KBM-7 (cell line): ENCODE data around the gene DTNA.
A peak's percentile ranks its signal among the peaks of the same experiment; 100 is the strongest.

Experiments
- DNase-seq: peaks from one replicate; pipeline ENCODE4 v3.0.0-alpha.2; 2015
- in situ Hi-C: fragments of 300-500 bp; cut with MboI; formaldehyde crosslinking; loops from 2 replicates; pipeline ENCODE4 v1.14.3; 2020; ENCODE audit warnings: low sequenced_read_pairs, low pct_unique_long_range_greater_than_20kb, mixed read lengths

Gene DTNA

DNA sequence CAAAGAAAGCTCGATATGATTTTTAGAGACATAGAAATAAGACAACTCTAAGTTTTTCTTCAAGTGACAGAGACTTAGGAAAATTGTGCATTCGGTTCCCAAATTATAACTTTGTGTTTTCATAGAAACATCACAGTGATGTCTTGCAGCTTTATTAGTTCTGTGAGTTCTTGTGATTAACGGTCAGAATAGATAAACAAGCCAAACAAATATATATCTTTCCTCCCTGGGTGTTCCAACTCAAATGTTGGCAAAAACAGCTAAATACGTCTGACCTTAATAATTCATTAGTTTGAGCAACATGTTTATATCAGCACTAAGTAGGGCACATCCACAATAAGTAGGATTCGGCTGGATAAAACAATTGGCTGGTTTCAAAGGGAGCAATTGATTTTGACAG, 47.6 kb downstream of the DTNA start:
- in situ Hi-C loops, result no loop called here
- DNase-seq, result no peak

DNA sequence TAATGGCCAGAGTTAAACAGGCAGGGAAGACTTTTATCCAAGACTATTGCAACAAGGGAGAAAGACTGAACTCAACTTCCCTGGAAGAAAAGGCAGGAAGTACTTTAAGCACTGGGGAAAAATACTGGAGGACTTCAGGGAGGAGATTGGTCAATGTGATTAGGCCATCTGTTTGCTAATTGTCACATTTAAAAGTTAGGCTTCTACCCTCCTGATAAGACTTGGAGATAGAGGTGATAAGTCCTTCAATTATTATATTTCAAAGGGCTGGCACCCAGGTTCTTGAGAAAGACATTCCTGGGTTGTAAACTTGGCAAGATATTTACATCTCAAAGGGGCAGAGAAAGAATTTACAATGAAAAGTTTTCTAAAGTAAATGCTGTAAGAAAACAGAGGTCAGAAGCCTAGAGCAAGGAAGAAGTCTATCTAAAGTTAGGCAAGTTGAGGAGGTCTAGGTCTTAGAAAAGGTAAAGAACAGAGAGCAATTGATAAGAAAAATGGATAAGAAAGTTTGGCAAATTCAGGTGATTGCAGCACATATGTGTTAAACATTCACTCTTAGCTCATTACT, 48.4 kb downstream of the DTNA start:
- no peak for DNase-seq
- in situ Hi-C loops, result no loop called here

GRCh38 chr18:34760444-34760843, 50.3 kb downstream of the DTNA start:
- DNase-seq, result no peak
- in situ Hi-C loops, result no loop called here

- in situ Hi-C loops, result no loop called here
- no peak for DNase-seq
Measured at GRCh38 chr18:34764451-34764850, 54.4 kb downstream of the DTNA start.

GRCh38 chr18:34767601-34768027, 57.5 kb downstream of the DTNA start:
- no peak for DNase-seq
- in situ Hi-C loops, result no loop called here

- in situ Hi-C loops, result no loop called here
- no peak for DNase-seq
Measured at GRCh38 chr18:34771958-34772357, 61.9 kb downstream of the DTNA start.

DNA sequence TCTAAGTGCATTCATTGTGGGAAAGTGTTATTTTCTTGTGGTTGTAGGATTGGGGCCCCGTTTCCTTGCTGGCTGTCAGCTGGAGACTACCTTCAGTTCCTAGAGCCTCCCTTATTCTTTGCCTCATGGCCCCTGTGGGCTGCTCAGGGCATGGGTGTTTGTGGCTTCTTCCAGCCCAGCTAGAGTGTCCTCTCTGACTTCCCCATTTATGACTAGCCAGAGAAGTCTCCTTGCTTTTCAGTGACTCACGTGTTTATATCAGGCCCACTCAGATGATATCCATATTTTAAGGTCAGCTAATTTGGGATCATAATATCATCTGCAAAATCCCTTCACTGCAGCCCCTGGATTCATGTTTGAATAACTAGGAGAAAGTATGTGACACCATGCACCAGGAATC, 62.8 kb downstream of the DTNA start:
- in situ Hi-C loops, result no loop called here

GRCh38 chr18:34773378-34773777, 63.3 kb downstream of the DTNA start:
- DNase-seq, result no peak
- in situ Hi-C loops, result no loop called here

More for the DNA sequence above, 62.8 kb downstream of the DTNA start:
- peak; percentile 4 for DNase-seq

- in situ Hi-C loops, result no loop called here
- DNase-seq, result no peak
Measured at GRCh38 chr18:34773961-34774766, 64.1 kb downstream of the DTNA start.

- in situ Hi-C loops, result no loop called here
- DNase-seq, result no peak
Measured at GRCh38 chr18:34775461-34775860, 65.4 kb downstream of the DTNA start.

DNA sequence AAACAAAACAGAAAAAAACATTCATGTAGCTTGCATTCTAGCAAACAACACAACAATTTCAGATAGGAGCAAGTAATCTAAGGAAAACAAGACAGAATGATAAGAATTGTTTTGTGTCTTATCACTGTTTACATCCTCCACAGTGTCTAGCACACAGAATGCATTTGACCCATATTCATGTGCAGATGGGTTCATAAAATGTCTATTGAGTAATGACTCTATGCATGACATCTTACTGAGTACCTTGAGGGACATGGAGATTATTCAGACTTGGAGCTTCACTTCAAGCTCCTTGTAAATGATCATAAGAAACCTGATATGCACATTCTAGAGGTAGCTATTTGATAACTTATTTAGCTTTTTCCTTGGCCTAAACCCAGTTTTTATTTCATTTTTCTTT, 69.0 kb downstream of the DTNA start:
- no peak for DNase-seq
- in situ Hi-C loops, result no loop called here

GRCh38 chr18:34780856-34781255, 70.8 kb downstream of the DTNA start:
- DNase-seq, result no peak
- in situ Hi-C loops, result no loop called here

- in situ Hi-C loops, result no loop called here
- no peak for DNase-seq
Measured at GRCh38 chr18:34783501-34783900, 73.4 kb downstream of the DTNA start.

DNA sequence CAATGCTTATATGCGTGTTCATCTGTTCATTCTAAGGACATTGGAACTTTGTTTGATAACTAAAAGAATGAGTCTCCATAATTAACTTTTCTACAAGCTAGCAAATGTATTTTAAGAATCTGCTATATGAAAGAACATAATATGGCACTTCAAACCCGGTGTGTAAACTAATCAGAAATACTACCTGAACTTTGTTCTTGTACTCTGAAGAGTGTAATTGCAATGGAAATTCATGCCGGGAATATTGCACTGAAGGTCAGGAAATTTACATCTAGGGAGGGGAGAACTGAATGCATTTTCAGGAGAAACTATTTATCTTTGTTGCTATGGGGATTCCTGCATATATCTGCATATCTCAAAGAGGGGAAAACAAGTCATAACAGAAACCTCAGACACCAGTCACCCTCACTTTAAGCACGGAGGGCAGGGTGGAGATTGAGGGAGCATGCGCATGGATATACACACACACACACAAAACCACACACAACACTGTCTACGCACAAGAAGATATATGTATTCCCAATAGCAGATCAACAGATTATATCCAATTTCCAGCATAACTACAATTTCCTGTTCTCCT, 76.2 kb downstream of the DTNA start:
- no peak for DNase-seq
- in situ Hi-C loops, result no loop called here

DNA sequence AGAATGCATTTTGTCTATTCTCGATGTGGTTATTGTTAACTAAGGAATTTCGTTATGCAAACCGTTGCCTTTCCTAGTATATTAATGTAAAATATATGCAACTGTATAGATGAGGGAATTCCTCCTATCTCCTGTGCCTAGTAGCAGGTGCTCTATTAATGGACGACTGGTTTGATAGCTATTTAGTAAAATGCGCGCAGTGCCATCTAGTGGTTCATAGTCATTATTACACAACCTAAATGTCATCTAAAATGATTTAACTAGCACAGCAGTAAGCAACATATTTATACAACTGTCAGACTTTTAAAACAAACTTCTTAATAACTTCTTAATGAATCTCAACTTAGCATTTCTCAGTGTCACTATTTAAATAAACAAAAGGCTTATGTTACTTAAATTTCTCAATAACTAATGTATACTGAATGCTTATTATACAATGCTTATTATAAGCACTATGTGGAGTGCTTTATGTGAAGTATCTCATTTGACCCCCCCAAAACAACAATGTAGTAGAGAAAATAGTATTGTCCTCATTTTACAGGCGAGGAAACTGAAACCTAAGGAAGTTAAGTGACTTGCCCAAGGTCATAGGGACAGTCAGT, 77.9 kb downstream of the DTNA start:
- DNase-seq, result peak; percentile 57
- in situ Hi-C loops, result no loop called here

DNA sequence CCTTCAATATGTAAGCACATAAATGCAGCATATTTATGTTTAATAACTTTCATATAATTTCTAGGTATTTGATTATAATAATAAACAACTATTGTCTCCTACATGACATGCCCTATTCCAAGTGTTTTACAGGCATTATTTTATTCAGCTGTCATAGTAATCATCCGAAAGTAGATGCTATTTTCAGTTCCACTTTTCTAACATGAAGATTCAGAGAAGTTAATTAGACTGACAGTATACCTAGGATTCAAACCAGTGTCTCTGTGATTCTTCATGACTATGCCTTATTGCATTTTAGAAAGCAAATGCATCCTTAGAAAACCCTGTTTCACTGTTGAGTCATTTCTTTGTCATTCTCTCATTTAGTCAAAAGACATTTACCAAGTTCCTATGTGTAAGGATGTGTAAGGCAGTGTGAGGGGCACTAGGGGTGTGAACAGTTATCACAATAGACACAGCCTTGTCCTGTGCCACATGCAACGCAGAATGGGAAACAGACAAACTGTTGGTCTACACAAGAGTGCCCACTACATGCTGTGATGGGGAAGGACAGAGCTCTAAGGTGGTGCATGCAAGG, 79.8 kb downstream of the DTNA start:
- in situ Hi-C loops, result no loop called here
- no peak for DNase-seq

- in situ Hi-C loops, result no loop called here
- DNase-seq, result no peak
Measured at GRCh38 chr18:34794348-34794747, 84.2 kb downstream of the DTNA start.

GRCh38 chr18:34795070-34795732, 85.1 kb downstream of the DTNA start:
- in situ Hi-C loops, result no loop called here

GRCh38 chr18:34796035-34796657, 86.0 kb downstream of the DTNA start:
- in situ Hi-C loops, result no loop called here
- DNase-seq, result no peak

More at GRCh38 chr18:34795070-34795732, 85.1 kb downstream of the DTNA start:
- DNase-seq, result no peak
